ENCODE results near the gene NAPSA.

The NAPSA gene

GRCh38 chr19:50378863-50379236 is 13.4 kb upstream of the NAPSA start:
- no peak for DNase-seq (ENCODE audit: low spot score)
- TF ChIP-seq, protein P1, sequence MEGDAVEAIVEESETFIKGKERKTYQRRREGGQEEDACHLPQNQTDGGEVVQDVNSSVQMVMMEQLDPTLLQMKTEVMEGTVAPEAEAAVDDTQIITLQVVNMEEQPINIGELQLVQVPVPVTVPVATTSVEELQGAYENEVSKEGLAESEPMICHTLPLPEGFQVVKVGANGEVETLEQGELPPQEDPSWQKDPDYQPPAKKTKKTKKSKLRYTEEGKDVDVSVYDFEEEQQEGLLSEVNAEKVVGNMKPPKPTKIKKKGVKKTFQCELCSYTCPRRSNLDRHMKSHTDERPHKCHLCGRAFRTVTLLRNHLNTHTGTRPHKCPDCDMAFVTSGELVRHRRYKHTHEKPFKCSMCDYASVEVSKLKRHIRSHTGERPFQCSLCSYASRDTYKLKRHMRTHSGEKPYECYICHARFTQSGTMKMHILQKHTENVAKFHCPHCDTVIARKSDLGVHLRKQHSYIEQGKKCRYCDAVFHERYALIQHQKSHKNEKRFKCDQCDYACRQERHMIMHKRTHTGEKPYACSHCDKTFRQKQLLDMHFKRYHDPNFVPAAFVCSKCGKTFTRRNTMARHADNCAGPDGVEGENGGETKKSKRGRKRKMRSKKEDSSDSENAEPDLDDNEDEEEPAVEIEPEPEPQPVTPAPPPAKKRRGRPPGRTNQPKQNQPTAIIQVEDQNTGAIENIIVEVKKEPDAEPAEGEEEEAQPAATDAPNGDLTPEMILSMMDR (IDR thresholded peaks at IDR 0.05; ENCODE audit: extremely low read depth, missing control alignments): no peak

- no peak for DNase-seq (ENCODE audit: low spot score)
- TF ChIP-seq, protein P1 (IDR thresholded peaks at IDR 0.05; ENCODE audit: extremely low read depth, missing control alignments): no peak
Observed at GRCh38 chr19:50378169-50378862, 12.9 kb upstream of the NAPSA start.

- no peak for DNase-seq (ENCODE audit: low spot score)
Observed at GRCh38 chr19:50377517-50377916, 12.1 kb upstream of the NAPSA start.

DNA sequence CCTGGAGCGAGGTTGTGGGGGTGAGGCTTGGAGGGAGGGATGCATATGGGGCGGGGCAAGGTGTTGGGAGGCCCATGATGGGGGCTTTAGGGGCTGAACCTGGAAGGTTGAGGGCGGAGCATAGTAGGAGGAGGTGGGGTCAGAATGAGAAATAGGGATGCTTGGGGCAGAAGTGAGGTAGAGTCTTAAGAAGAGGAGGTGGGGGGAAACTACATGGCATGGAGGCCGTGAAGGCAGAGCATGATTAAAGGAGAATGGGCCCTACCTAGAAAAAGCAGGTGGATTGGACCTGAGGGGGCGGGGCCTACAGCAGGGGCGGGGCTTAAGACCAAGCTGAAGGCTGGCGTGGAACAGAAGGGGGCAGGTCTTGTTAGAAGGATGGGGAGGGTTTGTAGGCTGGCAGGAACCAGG is 11.6 kb upstream of the NAPSA start:
- TF ChIP-seq, protein P1 (IDR thresholded peaks at IDR 0.05; ENCODE audit: extremely low read depth, missing control alignments): no peak
- no peak for DNase-seq (ENCODE audit: low spot score)

More at GRCh38 chr19:50377517-50377916, 12.1 kb upstream of the NAPSA start:
- TF ChIP-seq, protein P1 (IDR thresholded peaks at IDR 0.05; ENCODE audit: extremely low read depth, missing control alignments): no peak

- TF ChIP-seq, protein P1 (IDR thresholded peaks at IDR 0.05; ENCODE audit: extremely low read depth, missing control alignments): no peak
- DNase-seq (ENCODE audit: low spot score): peak; percentile 88
Observed at GRCh38 chr19:50376166-50377050, 11.0 kb upstream of the NAPSA start, which contains the start of gene NR1H2. Gene NR1H2 (plus strand): TSS chr19:50376457. CDS start chr19:50377606, 1,149 bp downstream.

DNA sequence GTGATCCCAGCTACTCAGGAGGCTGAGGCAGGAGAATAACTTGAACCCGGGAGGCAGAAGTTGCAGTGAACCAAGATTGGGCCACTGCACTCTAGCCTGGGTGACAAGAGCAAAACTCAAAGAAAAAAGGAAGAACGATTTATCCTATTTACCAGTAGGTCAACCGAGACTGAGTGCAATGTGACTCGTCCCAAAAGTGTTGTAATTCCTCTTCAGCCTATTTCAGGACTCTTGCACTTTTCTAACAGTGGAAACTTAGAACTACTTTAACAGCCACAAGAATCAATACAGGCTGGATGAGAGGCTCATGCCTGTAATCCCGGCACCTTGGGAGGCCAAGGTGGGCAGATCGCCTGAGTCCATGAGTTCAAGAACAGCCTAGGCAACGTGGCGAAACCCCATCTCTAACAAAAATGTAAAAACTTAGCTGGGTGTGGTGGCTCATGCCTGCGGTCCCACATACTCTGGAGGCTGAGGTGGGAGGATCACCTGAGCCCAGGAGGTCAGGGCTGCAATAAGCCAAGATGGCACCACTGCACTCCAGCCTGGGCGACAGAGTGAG is 6.6 kb upstream of the NAPSA start:
- no peak for DNase-seq (ENCODE audit: low spot score)
- TF ChIP-seq, protein P1 (IDR thresholded peaks at IDR 0.05; ENCODE audit: extremely low read depth, missing control alignments): no peak

Measured in GM20000 (cell line).